Activated CD4-positive, alpha-beta T cell treated with anti-CD3 and anti-CD28 coated beads for 4 hours (primary cell): ENCODE measurements around the gene RAPGEF4.

Experiments used
- DNase-seq, 2 donors: peaks; one replicate each; pipeline ENCODE4 v3.0.0-alpha.2; 2020

RAPGEF4 gene

GRCh38 chr2:172829229-172829628 lies 93.6 kb downstream of the RAPGEF4 start:
- no peak for DNase-seq

- no peak for DNase-seq
These were observed 94.8 kb downstream of the RAPGEF4 start for GRCh38 chr2:172830482-172830881.

- no peak for DNase-seq
These were observed 98.3 kb downstream of the RAPGEF4 start for GRCh38 chr2:172833898-172834297.

GRCh38 chr2:172834881-172835280 lies 99.2 kb downstream of the RAPGEF4 start:
- no peak for DNase-seq

GRCh38 chr2:172836347-172836821 lies 100.7 kb downstream of the RAPGEF4 start:
- no peak for DNase-seq

- DNase-seq: no peak
These were observed 101.2 kb downstream of the RAPGEF4 start for GRCh38 chr2:172836827-172837226.

- no peak for DNase-seq
These were observed 103.8 kb downstream of the RAPGEF4 start for GRCh38 chr2:172839446-172839845.

GRCh38 chr2:172842511-172843265 lies 107.0 kb downstream of the RAPGEF4 start:
- no peak for DNase-seq

- DNase-seq: no peak
These were observed 107.6 kb downstream of the RAPGEF4 start for GRCh38 chr2:172843266-172843582.

DNA sequence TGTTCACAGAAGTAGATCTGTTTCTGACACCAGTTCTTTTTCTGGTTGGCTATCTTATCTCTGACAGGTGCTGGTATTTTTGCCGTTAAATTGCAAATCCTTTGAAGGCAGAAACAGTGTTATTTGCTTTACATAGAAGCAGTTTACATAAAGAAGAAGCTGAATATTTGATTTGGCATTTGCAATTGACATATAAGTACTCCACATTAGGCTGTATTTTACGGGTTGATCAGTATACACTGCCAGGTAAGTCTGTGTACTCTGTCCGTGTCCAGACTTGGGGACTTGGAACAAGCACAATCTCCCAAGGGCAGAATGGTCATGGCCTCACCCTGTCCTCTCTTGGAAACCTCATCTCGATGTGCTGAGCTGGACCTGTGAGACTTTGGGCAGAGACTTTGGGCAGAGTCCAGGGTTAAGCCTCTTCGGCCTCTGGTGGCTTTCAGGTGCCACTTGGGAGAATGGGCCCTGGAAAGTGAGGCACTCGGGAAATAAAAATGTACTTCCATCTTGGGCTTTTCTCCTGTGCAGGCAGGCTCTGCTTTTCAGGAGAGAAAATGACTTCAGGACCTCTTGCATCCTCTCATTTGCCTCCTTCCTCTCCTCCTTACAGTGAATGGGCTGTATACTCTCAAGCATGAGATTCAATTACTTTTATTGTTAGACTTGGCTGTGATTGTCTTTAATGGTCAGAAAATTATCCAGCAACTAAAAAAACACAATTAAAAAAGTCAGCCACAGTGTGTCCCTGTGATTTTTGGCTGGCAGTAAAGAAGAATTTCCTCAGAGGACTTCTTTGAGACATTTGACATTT lies 108.5 kb downstream of the RAPGEF4 start:
- DNase-seq: no peak

- no peak for DNase-seq
These were observed 109.5 kb downstream of the RAPGEF4 start for GRCh38 chr2:172845028-172845630.

DNA sequence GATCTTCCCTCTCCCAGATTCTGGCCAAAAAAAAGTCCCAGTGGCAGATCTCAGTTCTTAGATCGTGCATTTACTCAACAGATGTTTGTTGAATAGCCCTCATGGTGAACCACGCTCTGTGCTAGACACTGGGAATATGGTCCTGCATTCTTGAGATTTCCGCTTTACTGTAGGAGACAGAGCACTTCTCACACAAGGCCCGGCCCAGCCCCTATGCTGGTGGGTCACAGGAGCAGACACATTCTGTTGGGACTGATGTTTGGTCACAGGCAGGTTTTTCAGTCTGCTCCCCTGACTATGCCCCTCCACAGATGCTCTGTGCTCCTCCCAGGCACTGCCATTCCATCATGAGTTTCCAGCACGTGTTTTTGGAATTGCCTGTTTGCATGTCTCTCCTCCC lies 110.9 kb downstream of the RAPGEF4 start:
- no peak for DNase-seq

DNA sequence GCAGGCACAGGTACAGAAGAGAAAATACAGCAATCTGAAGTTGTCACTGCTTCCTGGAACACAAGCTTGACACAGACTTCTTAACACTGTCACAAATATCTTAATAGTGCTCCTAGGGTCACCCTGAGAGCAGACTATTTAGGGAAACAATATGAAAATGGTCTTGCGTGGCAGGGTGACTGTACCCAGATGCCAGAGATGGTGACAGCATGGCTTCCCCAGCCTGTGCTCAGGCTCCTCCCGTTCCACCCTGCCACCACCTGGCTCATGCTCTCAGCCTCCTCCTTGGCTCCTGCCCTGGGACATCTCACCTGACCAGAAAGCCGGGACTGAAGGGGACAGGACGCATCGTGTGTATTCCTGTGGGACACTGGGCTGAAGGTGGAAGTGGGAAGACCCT lies 111.5 kb downstream of the RAPGEF4 start:
- no peak for DNase-seq

DNA sequence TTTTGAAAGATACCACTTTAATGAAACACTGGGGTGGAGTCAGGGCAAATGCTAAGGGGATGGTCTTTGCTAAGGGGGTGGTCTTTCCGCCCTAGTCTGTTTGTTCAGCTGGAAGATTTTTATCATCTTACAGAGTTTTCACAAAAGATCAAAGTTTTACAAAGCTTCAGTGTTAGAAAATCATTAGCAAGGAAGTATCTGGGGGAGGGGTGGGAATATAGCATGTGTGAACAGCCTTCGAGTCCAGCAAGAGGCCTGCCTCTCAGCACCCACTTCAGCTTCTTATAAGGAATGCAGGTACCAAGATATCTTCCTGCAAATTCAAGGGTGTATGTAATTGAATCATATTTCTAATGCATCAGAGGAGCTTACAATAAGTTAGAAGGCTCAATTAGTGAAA lies 112.9 kb downstream of the RAPGEF4 start:
- DNase-seq: no peak

DNA sequence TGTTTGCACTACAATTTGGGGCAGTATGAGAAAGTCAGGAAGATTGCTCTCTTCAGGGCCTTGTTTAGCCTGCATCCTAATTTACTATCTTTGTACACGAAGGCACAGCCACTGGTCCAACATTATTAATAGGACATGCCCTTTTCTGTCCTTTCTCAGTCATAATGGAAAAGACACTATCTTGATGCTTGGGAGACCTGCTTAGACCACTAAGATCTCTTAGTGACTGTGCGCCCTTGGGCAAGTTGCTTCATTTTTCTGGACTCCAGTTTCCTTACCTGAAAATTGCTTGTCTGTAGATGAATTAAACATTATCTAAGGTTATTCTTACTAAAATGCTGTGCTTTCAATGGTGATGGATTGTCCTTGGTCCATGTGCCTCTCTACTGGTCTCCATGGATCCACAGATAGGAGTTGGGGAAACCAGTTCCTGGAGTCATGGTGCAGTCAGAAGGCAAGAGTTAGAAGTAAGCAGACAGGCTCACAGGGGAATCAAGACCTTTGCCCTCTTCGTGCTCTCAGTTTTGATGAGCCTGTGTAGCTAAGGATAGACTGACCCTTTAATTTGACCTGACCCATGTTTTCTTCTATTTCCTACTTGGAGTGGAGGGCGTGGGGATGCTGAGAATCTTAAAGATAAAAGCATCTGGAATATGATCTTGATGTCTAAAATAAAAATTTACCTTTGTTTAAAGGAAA lies 114.0 kb downstream of the RAPGEF4 start:
- no peak for DNase-seq

GRCh38 chr2:172855588-172855987 lies 119.9 kb downstream of the RAPGEF4 start:
- no peak for DNase-seq

GRCh38 chr2:172856606-172857005 lies 121.0 kb downstream of the RAPGEF4 start:
- DNase-seq: no peak

- DNase-seq: no peak
These were observed 122.8 kb downstream of the RAPGEF4 start for GRCh38 chr2:172858473-172858745.

- no peak for DNase-seq
These were observed 124.1 kb downstream of the RAPGEF4 start for GRCh38 chr2:172859581-172860335.

GRCh38 chr2:172860336-172860707 lies 124.7 kb downstream of the RAPGEF4 start:
- no peak for DNase-seq

GRCh38 chr2:172861098-172861497 lies 125.5 kb downstream of the RAPGEF4 start:
- no peak for DNase-seq

DNA sequence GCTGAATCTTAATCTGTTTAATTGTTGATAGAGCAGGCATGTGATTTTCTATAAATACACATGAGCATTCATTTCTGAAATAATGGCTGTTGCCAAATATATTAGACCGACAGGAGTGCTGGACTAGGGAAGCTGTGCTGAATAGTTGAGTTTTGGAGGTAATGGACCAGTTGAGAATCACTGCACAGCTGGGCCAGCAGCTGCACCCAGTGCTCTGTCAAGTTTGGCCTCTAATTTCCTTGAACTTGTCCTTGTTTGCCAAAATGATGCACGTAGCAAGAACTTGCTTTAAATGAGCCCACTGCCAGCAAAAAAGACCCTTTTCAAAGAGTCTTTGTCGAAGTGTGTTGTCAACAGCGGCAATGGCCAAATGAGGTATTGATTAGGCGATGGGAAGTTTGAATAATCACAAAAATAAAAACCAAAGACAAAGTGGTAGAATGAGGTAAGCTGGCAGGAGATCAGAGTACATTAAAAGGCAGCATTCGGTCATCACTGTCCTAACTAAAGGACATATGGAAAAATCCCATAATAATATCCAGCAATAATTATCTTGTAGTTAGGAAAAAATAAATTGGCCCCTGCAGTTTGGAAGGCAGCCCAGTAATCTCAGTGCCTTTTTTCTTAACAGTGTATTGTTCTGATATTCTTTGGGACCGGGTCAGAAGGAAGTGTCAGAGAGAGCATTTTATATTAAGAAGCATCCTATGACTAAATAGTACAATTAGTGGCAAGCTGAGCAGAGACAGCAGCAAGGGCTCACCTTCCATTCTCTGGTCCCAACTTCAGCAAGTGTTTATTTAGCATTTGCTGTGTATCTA lies 126.2 kb downstream of the RAPGEF4 start:
- no peak for DNase-seq
